ENCODE data around the gene BCR. TPM values are rescaled to one million over a fixed set of nuclear protein-coding genes. Genes with fewer than 3 reads are reported as not detected.

The BCR gene
- total and polyA plus RNA-seq, 2 donors (not counting 1 experiment from before 2014, with no cell fraction given): 30.2 to 46.4 TPM

GRCh38 chr22:23218053-23218866 lies 38.0 kb downstream of the BCR start:
- peak overlapping the region; percentile 15 for H2AFZ ChIP-seq (ENCODE audit: insufficient read depth, low read depth, low read length, poor library complexity, severe bottlenecking)
- H3K79me2 ChIP-seq (ENCODE audit: control insufficient read depth, insufficient read depth, low read length): peaks cover 94% of the 10 kb centered on the region
- DNase-seq (no peak), ATAC-seq (ENCODE audit: low read depth) (no peak)
- peak overlapping the region; percentile 84 for H3K4me3 Mint-ChIP-seq
- peaks cover 91% of the 10 kb centered on the region for H3K4me1 Mint-ChIP-seq
- WGBS (ENCODE audit: insufficient coverage): 57% methylated on average over 6 of the region's 12 CpGs
- CTCF ChIA-PET: interaction anchor here (0.6 to 2.8 kb wide), 5 partner anchors 10 to 1014 kb away, joined by 3 to 17 read pairs (median 13); no protein-coding TSS in a partner anchor
- peak overlapping the region in 3 of 5 experiments; percentile 31 to 41 (median 41) for H3K4me3 ChIP-seq (ENCODE audit: control extremely low read depth in 1 of 5, extremely low read depth in 1 of 5, insufficient read depth in 1 of 5, low read depth in 2 of 5, low read length in 4 of 5)
- no peaks in the 10 kb centered on the region for H3K9me3 ChIP-seq (ENCODE audit: control extremely low read depth in 1 of 3, control insufficient read depth in 2 of 3, insufficient read depth in 1 of 3, low read length in 2 of 3)
- intact Hi-C loops (cut with micrococcal nuclease): no loop called here
- H3K4me2 ChIP-seq (replicated peaks; ENCODE audit: low read depth, low read length, poor library complexity, severe bottlenecking): peak overlapping the region; percentile 79
- no peaks in the 10 kb centered on the region for H3K36me3 ChIP-seq (replicated peaks in 1 of 2; ENCODE audit: control extremely low read depth in 1 of 2, control insufficient read depth in 1 of 2, extremely low read depth in 1 of 2, insufficient read depth in 2 of 2, low read length in 1 of 2)
- H3K9ac ChIP-seq (ENCODE audit: low read length): peak overlapping the region; percentile 41
- no peaks in the 10 kb centered on the region for H3K27me3 Mint-ChIP-seq
- no peak for TF ChIP-seq EZH2 (IDR thresholded peaks at IDR 0.05; ENCODE audit: borderline replicate concordance, insufficient read depth, low read depth, low read length, poor library complexity, severe bottlenecking)
- TF ChIP-seq CTCF (IDR thresholded peaks at IDR 0.05): no peak
- H3K4me1 ChIP-seq (ENCODE audit: control insufficient read depth in 2 of 2, insufficient read depth in 2 of 2, low read length in 2 of 2): peaks cover 71 to 81% of the 10 kb centered on the region in 2 donors
- peak overlapping the region in 1 of 2 donors; percentile 6 for H3K27ac ChIP-seq (ENCODE audit: low read length in 2 of 2)
- POLR2A ChIA-PET: interaction anchor here (0.6 to 2.6 kb wide), 2 partner anchors 11 to 34 kb away, joined by 3 to 14 read pairs; no protein-coding TSS in a partner anchor
- H3K27me3 ChIP-seq (replicated peaks in 1 of 4; ENCODE audit: control extremely low read depth in 1 of 4, control insufficient read depth in 3 of 4, insufficient read depth in 4 of 4, low read length in 3 of 4): no peaks in the 10 kb centered on the region
- H4K20me1 ChIP-seq (ENCODE audit: control insufficient read depth, insufficient read depth, low read length, poor library complexity, severe bottlenecking): peaks cover 46% of the 10 kb centered on the region
- no peaks in the 10 kb centered on the region for H3K9me3 Mint-ChIP-seq (ENCODE audit: insufficient read depth)
- peak overlapping the region; percentile 93 for H3K27ac Mint-ChIP-seq

Data from B cell (primary cell).